HL-60 (cell line): ENCODE data around the gene IDH3G.

Experiments used
- CTCF ChIP-seq: IDR thresholded peaks from one replicate; pipeline ENCODE4 v1.5.1; 2011; ENCODE audit warnings: low read length, control low read depth, inconsistent platforms; ENCODE audit not compliant: insufficient read depth
- GABPA ChIP-seq: IDR thresholded peaks from 2 replicates; pipeline ENCODE4 v1.6.1; 2012; ENCODE audit warnings: low read depth
- TF ChIP-seq, protein P1 (sequence below): IDR thresholded peaks from 2 replicates; pipeline ENCODE4 v1.6.1; 2012; ENCODE audit warnings: low read depth; ENCODE audit not compliant: insufficient replicate concordance

GRCh38 chrX:153793291-153793690 is 884 bp downstream of the IDH3G start:
- TF ChIP-seq GABPA (no peak), CTCF (no peak)
- TF ChIP-seq, protein P1, sequence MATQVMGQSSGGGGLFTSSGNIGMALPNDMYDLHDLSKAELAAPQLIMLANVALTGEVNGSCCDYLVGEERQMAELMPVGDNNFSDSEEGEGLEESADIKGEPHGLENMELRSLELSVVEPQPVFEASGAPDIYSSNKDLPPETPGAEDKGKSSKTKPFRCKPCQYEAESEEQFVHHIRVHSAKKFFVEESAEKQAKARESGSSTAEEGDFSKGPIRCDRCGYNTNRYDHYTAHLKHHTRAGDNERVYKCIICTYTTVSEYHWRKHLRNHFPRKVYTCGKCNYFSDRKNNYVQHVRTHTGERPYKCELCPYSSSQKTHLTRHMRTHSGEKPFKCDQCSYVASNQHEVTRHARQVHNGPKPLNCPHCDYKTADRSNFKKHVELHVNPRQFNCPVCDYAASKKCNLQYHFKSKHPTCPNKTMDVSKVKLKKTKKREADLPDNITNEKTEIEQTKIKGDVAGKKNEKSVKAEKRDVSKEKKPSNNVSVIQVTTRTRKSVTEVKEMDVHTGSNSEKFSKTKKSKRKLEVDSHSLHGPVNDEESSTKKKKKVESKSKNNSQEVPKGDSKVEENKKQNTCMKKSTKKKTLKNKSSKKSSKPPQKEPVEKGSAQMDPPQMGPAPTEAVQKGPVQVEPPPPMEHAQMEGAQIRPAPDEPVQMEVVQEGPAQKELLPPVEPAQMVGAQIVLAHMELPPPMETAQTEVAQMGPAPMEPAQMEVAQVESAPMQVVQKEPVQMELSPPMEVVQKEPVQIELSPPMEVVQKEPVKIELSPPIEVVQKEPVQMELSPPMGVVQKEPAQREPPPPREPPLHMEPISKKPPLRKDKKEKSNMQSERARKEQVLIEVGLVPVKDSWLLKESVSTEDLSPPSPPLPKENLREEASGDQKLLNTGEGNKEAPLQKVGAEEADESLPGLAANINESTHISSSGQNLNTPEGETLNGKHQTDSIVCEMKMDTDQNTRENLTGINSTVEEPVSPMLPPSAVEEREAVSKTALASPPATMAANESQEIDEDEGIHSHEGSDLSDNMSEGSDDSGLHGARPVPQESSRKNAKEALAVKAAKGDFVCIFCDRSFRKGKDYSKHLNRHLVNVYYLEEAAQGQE: no peak
